ENCODE data around the gene DHX15.

- no peak for TF ChIP-seq CTCF (IDR thresholded peaks at IDR 0.05)
- no peak for TF ChIP-seq POLR2A (IDR thresholded peaks at IDR 0.05)
Measured at GRCh38 chr4:24614881-24615280, 30.5 kb upstream of the DHX15 start.
